CD4-positive, alpha-beta T cell treated with Interleukin-1 beta for 1 hour (primary cell): Measurements from ENCODE around the gene FBXW5.
A peak's percentile ranks its signal among the peaks of the same experiment; 100 is the strongest.

Experiments
- DNase-seq, 2 donors: peaks; one replicate each; pipeline ENCODE4 v3.0.0-alpha.2; 2020 to 2022

Gene FBXW5

DNA sequence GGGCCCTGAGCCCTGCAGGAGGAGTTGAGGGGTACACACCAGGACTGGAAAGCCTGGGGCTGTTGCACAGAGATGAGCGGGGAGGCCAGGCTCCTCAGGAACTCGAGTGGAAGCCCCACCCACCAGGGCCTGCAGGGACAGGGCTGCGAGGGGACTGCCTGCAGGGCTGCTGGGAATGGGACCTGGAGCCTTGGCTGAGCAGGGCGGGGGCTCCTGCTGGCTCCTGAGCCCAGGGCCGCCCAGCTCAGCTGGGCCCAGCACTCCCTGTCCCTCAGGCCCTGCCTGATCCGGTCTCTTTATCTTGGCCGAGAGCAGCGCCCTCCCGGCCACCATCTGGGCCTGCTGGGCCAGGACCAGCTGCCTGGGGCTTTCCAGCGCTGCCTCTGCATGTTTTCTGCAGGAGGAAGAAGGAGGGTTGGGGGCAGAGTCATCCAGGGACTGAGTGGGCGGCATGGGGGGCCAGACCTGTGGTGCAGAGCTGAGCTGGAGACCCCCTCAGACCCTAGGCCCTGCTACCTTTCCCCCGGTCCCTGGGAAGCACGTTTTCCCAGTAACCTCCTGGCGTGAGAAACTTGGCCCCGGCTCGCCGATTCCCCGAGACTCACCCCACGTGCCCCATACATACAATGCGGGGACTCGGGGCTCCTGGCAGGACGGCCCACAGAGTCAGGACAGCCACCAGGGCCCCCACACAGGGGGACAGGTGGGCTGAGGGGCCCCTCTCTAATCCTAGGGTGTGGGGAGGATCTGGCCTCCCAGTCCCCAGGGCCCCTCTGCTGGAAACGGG lies 16.9 kb upstream of the FBXW5 start:
- no peak for DNase-seq

DNA sequence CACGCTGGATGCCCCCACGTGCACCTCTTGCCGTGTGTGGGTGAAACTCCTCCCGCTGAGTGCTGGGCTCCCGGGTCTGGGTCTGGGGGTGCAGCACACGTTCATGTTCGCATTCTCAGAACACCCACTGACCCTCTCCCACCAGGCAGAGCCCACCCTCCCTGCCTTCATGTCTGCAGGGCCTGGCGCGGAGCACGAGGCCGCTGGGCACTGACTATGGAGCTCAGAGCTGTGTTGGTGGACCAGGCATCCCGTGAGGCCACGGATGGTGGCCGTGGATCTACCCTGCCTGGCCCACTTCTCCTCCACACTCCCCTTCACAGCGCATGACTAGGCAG lies 16.4 kb upstream of the FBXW5 start:
- no peak for DNase-seq

DNA sequence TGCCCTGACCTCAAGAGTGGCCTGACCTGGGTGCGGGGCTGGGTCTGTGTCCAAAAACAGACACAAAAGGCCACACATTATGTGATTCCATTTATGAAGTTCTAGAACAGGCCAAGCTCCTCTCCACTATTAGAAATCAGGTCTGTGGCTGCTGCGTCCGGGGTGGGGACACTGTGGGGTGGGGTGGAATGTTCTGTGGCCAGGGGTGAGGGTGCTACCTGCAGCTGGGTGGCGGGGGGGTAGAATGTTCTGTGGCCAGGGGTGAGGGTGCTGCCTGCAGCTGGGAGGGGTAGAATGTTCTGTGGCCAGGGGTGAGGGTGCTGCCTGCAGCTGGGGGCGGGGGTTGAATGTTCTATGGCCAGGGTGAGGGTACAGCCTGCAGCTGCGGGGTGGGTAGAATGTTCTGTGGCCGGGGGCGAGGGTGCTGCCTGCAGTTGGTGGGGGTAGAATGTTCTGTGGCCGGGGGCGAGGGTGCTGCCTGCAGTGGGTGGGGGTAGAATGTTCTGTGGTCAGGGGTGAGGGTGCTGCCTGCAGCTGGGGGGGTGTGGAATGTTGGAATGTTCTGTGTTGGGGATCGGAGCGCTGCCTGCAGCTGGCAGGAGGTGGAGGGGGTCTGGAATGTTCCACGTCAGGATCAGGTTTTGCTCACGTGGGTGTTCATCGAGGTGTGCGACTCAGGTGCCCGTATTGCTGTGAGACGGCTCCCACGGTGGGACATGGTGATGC lies 15.8 kb upstream of the FBXW5 start:
- DNase-seq: peak; percentile 49 to 58

DNA sequence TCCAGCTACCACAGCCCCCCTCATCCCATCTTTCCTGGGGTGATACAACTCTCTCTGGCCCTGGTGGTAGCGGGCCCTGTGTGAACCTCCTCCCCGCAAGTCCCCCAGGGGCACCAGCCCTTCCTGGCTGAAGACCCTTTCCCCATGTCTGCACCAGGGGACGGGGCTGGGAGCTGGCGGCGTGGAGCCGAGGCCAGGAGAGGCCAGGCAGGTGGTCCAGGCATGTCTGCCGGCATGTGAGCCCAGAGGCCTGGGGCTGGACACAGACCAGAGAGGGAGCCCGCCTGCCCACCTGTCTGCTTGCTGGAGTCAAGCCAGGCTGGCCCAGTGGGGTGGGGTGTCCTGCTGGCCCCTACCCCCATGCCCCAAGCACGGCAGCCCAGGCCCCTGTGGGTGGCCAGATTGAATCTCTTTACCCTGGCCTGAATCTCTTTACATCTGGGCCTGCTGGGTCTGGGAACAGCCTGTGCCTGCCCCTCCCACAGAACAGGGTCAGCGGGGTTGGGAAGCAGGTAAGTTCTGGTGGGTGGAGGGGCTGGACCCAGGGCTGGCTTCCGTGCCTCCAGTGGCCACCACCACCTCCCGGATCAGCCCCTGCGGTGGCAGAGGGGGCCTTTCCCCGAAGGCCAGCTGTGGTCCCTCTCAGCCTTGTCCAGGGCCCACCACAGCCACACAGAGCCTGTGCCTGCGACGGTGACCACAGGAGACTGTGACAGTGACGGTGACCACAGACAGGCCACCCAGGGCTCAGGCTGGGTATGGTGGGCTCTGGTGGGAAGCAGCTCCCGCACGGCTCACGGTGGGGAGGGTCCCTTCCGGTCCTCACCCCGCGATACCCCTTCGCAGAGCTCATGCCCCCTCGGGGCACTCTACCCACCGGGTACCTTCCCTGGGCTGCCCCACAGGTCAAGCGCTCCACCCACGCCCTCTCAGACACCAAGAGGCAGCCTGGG lies 14.6 kb upstream of the FBXW5 start:
- no peak for DNase-seq

DNA sequence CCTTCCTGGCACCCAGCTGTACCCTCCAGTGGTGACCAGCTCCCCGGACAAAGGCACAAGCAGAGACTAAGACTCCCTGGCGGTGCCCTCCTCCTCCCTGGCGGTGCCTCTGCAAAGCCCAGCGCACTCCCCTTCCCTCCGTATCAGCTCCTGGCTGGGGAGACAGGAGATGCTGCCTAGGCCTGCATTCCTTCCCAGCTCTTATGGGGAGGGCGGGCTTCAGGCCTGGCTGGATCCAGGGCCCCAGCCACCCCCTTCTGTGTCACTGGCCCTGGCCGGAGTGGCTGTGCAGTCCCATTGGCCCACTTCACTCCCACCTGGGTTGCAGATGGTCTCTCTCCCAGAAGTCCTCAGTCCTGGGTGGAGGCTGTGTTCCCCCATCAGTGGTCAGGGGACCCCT lies 13.9 kb upstream of the FBXW5 start:
- DNase-seq: no peak

DNA sequence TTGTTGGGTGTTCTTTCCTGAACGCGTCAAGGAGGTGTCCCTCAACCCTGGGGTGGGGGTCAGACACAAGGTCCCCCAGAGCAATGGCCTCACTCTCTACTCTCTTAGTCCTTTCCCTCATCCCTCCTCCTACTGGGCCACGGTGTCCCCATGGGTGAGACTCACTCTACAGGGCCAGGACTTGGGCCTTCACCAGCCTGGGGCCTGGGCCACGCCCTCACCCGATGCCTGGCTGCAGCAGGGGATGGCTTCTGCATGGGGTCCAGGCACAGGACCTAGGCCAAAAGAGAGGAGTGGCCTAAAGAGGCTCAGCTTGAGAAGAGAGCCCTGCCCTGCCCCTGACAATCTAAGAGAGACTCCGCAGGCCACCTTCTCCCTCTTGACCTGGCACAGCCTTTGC lies 13.4 kb upstream of the FBXW5 start:
- no peak for DNase-seq

DNA sequence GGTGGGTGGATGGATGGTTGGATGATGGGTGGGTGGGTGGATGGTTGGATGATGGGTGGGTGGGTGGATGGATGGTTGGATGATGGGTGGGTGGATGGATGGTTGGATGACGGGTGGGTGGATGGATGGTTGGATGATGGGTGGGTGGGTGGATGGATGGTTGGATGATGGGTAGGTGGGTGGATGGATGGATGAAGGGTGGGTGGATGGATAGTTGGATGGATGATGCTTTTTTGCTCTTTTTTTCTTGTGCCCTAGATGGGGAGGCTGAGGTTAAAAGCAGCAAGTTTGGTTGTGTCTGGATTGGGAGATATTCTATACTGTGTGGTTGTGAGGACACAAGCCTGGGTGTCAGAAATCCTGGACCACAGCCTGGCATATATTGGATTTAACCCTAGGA lies 12.9 kb upstream of the FBXW5 start:
- DNase-seq: no peak

DNA sequence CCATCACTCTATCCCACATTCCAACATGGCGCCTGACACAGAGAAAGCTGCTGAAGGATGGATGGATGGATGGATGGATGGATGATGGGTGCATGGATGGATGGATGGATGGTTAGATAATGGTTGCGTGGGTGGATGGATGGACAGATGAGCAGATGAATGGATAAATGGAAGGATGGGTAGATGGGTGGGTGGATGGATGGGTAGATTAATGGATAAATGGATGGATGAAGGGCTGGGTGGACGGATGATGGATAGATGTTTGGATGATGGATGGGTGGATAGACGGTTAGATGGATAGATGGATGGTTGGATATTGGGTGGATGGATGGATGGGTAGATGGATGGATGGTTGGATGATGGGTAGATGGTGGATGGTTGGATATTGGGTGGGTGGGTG lies 12.1 kb upstream of the FBXW5 start:
- DNase-seq: no peak

DNA sequence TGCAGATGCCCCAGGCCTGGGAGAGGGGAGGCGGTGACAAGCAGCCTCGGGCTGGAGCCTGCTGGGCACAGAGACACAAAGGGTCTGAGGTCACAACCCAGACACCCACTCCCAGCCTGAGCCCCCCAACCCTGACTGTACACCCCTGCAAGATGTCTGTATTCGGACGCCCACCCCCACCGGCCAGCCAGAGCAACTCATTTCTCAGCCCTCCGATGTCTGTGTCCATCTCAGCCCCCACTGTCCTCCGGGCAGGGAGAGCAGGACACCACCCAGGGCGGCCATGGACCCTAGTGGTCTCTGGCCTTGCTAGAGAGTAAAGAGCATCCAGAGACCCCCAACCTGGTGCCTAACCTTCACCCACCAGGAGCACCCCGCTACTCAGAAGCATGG lies 11.4 kb upstream of the FBXW5 start:
- DNase-seq: no peak

DNA sequence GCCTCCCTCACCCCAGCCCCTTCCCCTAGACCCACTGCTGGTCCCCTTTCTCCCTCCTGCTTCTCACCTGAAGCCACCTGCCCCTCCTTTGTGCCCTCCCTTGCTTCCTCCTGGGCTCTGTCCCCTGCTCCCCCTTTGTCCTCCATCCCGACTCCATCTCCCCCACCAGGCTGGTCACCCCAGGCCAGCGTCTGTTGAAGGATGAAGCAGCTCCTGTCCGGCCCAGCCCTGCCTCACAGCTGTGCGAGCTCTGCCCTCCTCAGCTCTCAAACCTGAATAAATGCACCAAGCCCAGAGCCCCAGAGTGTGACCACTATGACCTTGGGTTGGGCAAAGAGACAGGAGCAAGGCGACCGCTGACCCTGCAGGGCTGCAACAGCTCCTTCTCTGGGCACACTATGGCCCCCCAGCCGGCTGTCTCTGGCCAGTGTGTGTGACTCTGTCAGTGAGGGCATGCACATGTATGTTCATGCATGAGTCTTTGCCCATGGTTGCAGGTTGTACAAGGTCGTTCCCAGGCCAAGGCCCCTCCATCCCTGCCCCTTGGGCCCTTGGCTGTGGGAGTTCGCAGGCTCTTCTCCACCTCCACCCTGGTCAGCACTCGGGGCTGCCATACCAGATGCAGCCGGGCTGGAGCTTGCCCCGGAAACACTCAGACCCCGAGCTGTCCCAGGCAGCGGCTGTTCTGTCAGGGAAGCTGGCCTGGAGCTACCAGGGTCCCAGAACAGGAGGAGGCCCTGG lies 10.8 kb upstream of the FBXW5 start:
- DNase-seq: no peak

DNA sequence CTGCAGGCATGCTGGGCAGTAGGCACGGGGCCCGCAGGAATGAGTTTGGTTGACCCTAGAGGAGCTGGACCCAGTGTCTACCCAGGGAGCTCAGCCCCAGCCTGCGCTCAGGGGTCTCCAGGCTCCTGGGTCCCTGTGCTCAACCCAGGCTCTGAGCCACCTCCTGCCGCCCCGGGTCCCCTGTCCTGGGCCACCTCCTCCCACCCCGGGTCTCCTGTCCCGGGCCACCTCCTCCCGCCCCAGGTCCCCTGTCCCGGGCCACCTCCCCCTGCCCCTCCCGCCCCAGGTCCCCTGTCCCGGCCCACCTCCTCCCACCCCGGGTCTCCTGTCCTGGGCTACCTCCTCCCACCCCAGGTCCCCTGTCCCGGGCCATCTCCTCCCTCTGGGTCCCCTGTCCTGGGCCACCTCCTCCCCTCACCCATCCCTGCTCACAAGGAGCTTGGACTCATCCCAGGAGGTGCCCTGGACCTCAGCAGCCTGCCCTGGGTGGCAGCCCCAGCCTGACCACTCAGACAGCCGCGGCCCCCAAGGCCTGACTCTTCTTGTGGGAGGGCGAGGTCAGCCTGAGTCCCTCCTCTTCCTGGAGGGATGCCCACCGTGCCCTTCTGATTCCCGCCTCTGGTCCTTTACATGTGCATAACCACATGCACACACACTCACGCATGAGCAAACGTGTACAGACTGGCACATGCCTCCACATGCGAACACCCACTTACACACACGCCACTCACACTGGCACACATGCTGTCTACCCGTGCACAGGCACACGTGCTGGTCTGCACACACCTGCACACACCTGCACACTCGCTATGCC lies 9.9 kb upstream of the FBXW5 start:
- no peak for DNase-seq

DNA sequence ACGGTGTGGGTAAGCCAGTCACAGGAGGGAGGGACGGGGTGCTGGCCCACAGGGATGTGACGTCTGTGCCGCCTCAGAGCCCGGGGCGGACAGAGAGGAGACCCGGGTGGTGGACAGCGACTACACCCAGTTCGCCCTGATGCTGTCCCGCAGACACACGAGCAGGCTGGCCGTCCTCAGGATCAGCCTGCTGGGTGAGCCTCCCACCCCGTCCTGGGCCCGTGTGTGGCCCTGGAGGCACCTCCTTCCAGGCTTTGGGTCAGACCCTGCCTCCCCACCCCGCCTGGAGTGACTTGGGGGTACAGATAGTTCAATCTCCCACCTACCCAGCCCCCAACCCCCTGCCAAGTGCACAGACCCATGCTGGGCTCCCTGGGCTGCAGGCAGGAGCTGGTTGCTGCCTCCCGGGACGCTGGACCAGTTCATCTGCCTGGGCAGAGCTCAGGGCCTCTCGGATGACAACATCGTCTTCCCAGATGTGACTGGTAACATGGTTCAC lies 9.3 kb upstream of the FBXW5 start:
- DNase-seq: no peak

DNA sequence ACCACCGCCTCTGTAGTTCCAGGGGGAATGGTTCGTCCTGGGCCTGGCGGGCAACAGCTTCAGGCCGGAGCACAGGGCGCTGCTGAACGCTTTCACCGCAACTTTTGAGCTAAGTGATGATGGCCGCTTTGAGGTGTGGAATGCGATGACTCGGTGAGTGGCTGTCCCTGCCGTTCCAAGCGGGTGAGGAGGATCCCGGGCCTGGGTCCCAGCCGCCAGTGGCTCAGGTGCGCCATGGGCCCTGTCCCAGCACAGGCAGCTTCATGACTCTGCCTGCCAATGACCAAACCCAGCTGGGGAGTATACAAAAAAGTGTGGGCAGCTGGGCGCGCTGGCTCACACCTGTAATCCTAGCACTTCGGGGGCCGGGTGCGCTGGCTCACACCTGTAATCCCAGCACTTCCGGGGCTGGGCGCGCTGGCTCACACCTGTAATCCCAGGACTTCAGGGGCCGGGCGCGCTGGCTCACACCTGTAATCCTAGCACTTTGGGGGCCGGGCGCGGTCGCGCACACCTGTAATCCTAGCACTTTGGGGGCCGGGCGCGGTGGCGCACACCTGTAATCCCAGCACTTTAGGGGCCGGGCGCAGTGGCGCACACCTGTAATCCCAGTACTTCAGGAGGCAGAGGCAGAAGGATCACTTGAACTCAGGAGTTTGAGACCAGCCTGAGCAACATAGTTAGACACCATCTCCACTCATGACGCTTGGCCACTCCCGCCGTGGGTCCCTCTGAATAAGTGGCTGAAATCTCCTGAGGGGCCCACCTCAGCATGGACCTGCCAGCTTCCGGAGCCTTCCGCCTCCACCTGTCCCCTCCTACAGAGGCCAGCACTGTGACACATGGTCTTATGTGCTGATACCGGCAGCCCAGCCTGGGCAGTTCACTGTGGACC lies 8.6 kb upstream of the FBXW5 start:
- DNase-seq: no peak

DNA sequence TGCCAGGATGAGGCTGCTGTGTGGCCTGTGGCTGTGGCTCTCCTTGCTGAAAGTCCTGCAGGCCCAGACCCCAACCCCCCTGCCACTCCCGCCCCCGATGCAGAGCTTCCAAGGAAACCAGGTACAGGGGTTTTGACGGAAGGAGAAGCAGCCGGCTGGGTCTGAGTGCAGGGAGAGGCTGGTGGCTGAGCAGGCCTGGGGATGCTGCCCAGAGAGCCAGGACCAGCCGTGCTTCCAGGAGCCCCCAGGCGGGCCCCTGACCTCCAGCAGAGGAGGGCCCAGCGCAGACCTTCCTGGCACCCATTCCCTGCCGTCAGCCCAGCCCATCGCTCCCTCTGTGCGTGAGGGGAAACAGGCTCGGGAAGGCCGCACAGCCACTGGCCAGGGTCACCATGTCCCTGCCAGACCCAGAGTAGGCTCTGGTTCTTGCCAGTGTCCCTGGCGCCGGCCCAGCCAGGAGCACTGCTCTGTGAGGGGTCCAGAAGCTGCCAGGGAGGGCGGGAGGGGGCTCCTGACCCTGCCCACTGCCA lies 7.8 kb upstream of the FBXW5 start:
- no peak for DNase-seq

DNA sequence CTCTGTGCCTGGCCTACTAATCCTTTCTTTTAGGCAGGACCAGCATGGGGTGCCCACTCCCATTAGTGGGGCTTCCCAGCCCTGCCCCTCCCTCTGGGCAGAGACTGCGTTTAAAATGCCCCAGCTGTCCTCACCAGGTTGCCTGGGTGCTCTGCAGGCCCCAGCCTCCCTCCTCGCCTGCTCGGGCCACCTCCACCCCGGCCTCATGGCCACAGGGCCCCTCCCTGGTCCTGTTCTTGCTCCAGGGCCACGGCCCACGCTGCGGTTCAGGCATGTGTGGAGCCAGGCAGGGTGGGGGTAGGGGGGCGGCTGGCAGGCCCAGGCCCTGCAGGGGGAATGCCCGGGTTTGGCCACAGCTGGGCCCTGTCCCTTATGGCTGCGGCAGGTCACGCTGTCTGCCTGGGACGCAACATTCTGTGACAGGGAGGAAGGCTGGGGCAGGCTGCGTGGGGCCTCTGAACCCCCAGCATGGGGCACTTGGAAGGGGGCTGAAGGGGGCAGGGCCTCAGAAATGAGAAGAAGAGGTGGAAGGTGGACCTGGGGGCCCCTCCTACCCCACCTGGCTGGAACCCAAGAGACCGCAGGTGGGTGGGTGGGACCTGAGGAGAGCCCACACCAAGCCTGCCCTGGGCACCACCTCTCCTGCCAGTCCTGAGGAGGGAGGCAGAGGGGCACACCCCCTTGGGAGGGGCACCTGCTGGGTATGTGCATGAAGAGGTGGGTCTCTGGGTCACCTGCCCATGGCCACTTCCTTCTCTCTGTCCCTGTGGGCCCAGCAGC lies 7.2 kb upstream of the FBXW5 start, which contains the start of gene LCN12:
Gene LCN12 (plus strand): TSS at position 733 of the 780 bp plus-strand sequence. CDS start 55 bp downstream, outside the sequence.
- no peak for DNase-seq

DNA sequence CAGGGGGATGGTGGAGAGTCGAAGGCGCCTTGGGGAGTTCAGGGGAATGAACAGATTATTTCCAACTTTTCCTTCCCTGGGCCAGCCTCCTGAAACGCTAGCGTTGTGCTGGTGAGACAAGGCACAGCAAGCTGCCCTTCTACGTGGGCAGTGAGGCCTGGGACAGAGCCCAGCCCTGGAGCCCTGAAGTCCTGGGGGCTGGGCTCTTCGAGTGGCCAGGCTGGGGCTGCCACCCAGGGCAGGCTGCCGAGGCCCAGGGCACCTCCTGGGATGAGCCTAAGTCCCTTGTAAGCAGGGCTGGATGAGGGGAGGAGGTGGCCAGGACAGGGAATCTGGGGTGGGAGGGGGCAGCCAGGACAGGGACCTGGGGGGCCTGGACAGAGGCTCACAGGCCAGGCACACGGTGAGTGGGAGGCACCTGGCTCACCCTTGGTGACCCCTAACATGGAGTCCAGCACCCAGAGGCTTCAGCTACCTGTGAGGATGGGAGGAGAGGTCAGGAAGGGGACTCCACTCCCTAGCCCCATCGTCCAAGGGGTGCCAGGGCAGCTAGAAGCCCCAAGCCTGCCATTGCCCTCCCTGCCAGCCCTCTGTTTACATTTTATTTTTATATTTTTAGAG lies 6.2 kb upstream of the FBXW5 start:
- no peak for DNase-seq

DNA sequence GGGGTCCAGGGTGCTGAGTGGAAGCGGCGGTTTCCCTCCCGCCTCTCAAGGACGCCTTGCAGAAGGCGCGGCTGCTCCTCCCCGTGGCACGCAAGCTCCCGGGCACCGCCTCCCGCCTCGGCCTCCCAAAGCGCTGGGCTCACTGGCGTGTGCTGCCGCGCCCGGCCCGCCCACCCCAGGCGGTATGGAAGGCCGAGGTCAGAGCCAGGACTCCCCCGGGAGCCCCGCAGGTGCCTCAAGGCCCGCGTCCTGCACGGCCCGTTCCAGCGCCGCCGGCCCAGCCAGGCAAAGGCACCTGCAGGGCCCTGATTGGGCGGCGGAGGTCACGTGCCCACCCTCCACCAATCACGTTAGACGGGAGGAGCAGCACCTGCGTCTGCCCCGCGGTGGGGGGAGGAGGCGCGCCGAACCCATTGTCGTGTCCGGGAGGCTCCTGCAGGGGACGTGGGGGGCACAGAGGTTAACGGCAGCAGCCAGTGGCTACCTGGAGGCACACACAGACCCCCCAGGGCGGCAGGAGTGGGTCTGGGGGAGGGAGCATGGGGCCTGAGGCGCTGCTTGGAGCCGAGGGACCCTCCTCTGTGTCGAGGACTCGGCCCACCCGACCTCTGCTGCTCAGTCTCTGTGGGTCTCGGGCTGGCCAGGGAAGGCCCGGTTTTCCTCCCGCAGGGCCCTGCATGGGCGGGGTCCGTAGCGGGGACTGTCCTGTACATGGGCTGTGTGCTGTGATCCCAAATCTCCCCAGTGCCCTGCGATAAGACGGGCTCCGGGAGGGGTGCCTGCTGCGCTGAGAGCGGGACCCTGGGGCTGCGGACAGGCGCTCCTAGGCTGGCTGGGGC lies 5.5 kb upstream of the FBXW5 start:
- DNase-seq: peak; percentile 96

DNA sequence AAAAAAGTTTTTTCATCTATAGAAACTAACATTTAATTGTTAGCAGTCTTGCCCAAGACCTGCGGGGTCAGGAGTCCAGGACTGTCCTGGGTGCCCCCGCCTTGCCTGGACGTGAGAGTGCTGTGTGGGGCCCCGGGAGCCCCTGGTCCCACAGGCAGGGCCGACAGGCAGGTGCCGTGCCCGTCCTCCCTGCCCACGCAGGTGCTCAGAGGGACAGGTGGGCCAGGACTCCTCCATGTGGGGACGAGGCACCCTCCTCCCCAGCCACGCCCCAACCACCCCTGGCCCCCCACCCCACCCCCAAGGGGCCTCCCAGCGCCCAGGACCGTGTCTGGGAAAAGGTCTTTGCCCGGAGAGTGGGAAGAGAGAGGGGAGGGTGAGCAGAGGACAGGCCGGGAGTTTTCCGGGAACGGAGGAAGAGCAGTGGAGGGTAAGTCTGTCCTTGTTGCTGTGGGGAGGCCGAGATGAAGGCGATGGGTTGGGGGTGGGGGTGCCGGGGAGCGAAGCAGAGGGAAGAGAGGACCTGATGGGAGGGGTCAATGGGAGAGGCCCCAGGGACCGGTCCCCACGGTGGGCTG lies 4.8 kb upstream of the FBXW5 start:
- DNase-seq: no peak
